Thymus (tissue), 11 donors: ENCODE results near the gene CASP9. TPM values are rescaled to one million over a fixed set of nuclear protein-coding genes. Genes with fewer than 3 reads are reported as not detected.

Experiments used
- DNase-seq, 9 donors: peaks; one replicate each; pipeline ENCODE4 v3.0.0-alpha.2; 2013; ENCODE audit warnings: low spot score in 9 of 9, low read depth in 6 of 9, missing footprints in 1 of 9
- H3K27ac ChIP-seq, 2 donors: one replicate each; pipeline ENCODE4 v1.5.1; 2013; ENCODE audit warnings: control low read depth in 1 of 2, low read depth in 1 of 2, low read length in 1 of 2, mild to moderate bottlenecking in 1 of 2, moderate library complexity in 1 of 2
- H3K27me3 ChIP-seq, 2 donors: one replicate each; pipeline ENCODE4 v1.5.1; 2013; ENCODE audit warnings: low read length in 1 of 2; ENCODE audit not compliant: control insufficient read depth in 2 of 2, insufficient read depth in 1 of 2
- H3K36me3 ChIP-seq, 2 donors: one replicate each; pipeline ENCODE4 v1.5.1; 2013; ENCODE audit warnings: low read length in 1 of 2, mild to moderate bottlenecking in 1 of 2, moderate library complexity in 1 of 2; ENCODE audit not compliant: control insufficient read depth in 2 of 2, insufficient read depth in 2 of 2
- H3K4me1 ChIP-seq, 2 donors: one replicate each; pipeline ENCODE4 v1.5.1; 2013; ENCODE audit warnings: low read length in 2 of 2; ENCODE audit not compliant: control insufficient read depth in 2 of 2, insufficient read depth in 2 of 2
- H3K4me3 ChIP-seq, 2 donors: one replicate each; pipeline ENCODE4 v1.5.1; 2013; ENCODE audit warnings: low read length in 2 of 2, control low read depth in 1 of 2, mild to moderate bottlenecking in 1 of 2
- H3K9me3 ChIP-seq, 2 donors: one replicate each; pipeline ENCODE4 v1.5.1; 2013; ENCODE audit warnings: low read length in 1 of 2, mild to moderate bottlenecking in 1 of 2; ENCODE audit not compliant: control insufficient read depth in 2 of 2, insufficient read depth in 1 of 2
- WGBS: extraction: QIAGEN DNeasy Blood & Tissue Kit; methylation state at CpG from one replicate; pipeline ENCODE4 v1.1.7; 2013; 5-methylcytosine and 5-hydroxymethylcytosine counted together
- polyA plus RNA-seq: library from polyadenylated mRNA; stranded (reverse); fragments of 200-250 nt; gene quantifications from one replicate; pipeline ENCODE4 v1.2.3, GENCODE V29; 2013
- total RNA-seq: library from RNA; stranded (reverse); fragments of 120-200 nt; gene quantifications from one replicate; pipeline ENCODE4 v1.2.4, GENCODE V29; 2013
- donor health status: healthy.

The CASP9 gene
- total and polyA plus RNA-seq, 2 donors, result 5.6 to 27.4 TPM

DNA sequence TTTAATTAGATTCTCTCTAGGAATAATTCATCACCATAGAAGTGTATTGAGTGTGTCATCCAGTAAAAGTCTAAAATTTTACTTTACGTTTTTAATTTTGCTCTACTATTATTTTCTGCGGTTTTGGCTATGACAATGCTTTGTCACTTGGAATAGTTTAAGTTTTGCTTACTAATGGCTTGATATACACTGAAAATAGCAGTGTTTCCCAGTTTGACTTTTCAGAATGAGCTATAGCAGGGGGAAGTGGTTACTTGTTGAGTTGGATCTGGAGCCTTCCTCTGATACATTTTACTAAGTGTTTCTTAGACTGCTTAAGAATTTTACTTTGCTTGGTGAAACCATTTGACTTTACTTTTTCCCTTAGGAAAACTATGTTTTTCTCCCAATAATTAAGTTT, 7.7 kb upstream of the CASP9 start:
- H3K36me3 ChIP-seq, result peaks cover 8 to 19% of the 10 kb centered on the region in 2 donors

DNA sequence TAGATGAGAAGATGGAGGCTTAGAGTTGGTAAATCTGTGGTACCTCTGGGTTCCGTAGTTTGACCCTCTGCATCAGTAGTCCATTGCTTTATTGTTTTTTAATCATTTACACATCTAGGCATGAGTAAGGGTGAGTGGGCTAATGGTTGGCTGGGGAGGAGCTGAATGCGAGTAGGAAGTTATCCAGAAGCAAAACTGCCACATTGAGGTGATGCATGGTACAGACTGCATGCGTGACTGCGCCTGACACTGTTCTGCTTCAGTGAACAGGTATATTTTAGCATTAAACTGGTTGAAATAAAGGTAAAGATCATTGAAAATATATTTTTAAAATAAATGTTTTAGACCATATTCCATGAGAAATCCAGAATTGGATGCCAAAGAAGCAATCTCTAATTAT, 7.0 kb upstream of the CASP9 start:
- WGBS, result 95% methylated on average over 4 of the region's 4 CpGs
- Histone ChIP-seq H3K27ac (no peak overlapping the region), H3K9me3 (no peaks in the 10 kb centered on the region), H3K27me3 (no peaks in the 10 kb centered on the region), H3K36me3 (peaks cover 8 to 13% of the 10 kb centered on the region in 2 donors), H3K4me3 (no peak overlapping the region), H3K4me1 (peaks cover 6 to 7% of the 10 kb centered on the region in 2 donors)
- no peak for DNase-seq

More for the DNA sequence above, 7.7 kb upstream of the CASP9 start:
- no peaks in the 10 kb centered on the region for H3K9me3 ChIP-seq
- H3K4me3 ChIP-seq, result no peak overlapping the region
- peaks cover 0 to 7% of the 10 kb centered on the region in 2 donors for H3K4me1 ChIP-seq
- no peak overlapping the region for H3K27ac ChIP-seq
- WGBS, result 66% methylated on average over 2 of the region's 2 CpGs
- H3K27me3 ChIP-seq, result no peaks in the 10 kb centered on the region
- no peak for DNase-seq

DNA sequence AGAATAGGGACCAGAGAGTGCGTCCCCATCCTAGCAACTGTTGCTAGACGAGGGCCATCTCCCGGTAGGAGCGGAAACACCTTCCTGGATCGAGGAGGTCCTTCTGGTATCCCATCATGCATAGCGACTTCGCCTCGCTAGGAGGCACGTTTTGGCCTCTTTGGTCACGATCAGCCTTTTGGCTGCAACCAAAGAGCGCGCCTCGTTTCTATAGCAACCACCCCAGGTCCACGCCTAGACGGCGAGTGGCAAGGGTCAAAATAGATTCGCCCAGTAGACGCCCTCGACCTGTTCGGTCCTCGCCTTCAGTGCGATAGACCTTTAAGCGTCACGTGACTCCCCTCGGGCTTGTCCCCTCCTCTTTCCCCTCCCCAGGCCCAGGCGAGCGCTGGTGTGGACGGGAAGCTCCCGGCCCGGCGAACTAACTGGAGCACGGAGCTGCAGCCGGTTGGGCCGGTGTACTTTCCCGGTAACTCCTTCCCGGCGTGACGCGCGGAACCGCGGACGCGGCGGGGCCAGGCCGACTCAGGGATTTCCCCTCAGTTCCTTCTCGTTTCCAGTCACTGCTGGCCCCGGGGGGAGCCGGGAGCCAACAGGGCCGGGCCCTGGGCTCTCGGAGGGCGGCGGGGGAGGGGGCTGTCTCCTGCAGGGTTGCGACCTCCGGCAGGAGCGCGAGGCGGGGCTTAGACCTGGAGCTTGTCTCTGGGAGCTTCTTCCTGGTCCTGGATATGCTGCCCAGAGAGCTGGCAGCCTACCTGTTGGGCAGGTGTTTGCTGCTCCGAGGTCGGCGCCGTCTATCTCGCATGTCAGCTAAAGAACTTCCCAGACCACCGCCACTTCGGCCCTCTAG, 2.7 kb upstream of the CASP9 start, which contains the start of gene DNAJC16:
Gene DNAJC16 (plus strand): TSS at position 359 of the 850 bp plus-strand sequence. CDS start 2,258 bp downstream, outside the sequence.
- Histone ChIP-seq H3K27ac (peak within 1 kb of the TSS; percentile 93 to 96), H3K36me3 (peaks cover 0 to 4% of the 10 kb centered on the region in 2 donors), H3K27me3 (no peaks in the 10 kb centered on the region), H3K9me3 (no peaks in the 10 kb centered on the region), H3K4me3 (peak within 1 kb of the TSS; percentile 71 to 91), H3K4me1 (peaks cover 14 to 22% of the 10 kb centered on the region in 2 donors)
- peak; percentile 98 to 100 (median 99) for DNase-seq
- WGBS, result under 1% methylated on average over 65 of the region's 65 CpGs

DNA sequence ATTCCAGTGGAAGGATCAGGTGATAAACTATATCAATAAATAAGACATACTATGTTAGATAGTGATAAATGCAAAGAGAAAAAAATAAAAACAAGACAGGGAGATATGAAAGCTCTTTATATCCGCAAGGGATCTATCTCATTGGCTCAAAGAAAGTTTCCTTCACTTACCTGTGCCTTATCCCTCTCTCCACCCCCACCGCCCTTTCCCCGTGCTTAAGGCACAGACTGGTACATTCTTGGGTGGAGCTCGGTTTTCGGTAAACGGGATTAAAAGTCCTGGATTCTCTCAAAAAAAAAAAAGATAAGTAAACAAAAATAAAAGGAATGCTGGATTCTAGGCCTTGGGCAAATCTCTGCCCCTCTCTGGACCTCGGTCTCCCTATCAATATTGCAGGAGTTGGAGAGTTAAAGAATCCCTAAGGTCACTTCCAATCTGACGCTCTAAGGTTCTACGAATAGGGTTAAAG, 2.0 kb upstream of the CASP9 start:
- no peaks in the 10 kb centered on the region for H3K27me3 ChIP-seq
- peak in 1 of 9 donors; percentile 18 for DNase-seq
- H3K4me3 ChIP-seq, result peak overlapping the region; percentile 71 to 91
- no peaks in the 10 kb centered on the region for H3K9me3 ChIP-seq
- H3K27ac ChIP-seq, result peak overlapping the region; percentile 93 to 96
- H3K4me1 ChIP-seq, result peaks cover 14 to 25% of the 10 kb centered on the region in 2 donors
- 28% methylated on average over 9 of the region's 9 CpGs for WGBS
- H3K36me3 ChIP-seq, result peaks cover 0 to 4% of the 10 kb centered on the region in 2 donors

DNA sequence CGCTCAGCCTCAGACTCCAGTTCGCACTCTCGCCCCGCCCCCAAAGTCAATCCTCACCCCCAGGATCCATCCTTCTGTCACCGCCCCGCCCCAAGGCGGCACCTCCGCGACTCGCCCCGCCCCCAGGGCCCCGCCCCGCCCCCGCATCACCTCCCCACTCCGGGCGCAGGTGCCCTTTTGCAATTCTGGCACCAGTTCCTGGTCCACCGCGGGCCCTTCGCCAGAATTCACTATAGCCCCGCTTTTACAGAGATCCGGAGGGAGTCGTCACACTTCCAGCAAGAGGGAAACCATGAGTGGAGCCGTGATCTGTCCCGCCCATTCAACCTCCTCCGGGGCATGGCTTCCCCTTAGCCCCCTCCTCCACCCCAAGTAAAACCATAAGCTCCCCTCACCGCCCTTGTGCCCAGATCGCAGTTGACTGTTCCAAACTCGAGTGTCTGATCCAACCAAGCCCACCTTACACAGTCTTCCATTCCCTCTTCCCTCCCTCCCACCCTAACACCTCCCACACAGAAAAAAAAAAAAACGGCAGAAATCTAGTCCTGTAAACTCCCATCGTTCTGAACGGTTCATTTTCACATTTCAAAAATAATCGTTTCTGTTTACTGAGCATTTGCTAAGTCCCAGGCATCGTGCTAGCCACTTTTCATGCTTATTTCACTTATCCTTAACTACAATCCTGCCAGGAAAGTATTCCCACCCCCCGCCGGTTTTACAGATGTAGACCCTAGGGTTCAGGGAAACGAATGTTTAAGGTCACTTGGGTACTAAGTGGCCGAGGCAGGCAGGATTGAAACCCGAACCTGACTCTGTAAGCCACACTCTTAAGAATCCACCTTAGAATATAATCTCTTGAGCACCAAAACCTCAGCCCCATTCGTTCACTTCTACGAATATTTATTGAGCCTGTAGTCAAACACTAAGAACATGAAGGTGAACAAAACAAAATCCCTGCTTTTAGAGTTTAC, 1.3 kb upstream of the CASP9 start:
- peak in 6 of 9 donors; percentile 6 to 99 (median 96) for DNase-seq

DNA sequence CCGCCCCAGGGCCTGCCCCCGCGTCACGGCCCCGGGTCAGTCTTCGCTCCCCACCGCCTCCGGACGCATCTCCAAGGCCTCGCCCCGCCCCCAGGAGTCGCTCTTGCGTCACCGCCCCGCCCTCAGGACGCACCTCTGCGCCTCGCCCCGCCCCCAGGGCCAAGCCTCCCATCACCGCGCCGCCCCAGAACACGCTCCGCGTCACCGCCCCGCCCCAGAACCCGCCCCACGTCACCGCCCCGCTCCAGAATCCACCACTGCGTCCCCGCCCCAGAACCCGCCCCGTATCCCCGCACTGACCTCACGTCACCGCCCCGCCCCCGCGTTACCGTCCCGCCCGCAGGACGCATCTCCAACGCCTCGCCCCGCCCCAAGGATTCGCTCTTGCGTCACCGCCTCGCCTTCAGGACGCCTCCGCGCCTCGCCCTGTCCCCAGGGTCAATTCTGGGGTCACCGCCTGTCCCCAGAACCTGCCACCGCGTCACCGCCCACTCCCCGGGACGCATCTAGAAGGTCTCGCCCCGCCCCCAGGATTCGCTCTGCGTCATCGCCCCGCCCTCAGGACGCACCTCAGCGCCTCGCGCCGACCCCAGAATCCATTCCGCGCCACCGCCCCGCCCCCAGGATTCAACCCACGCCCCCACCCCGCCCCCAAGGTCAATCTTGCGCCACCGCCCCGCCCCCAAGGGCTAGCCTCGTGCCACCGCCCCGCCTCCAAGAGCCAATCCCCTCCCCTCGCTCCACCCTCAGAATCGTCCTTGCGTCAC, 451 bp upstream of the CASP9 start:
- Histone ChIP-seq H3K9me3 (no peaks in the 10 kb centered on the region), H3K36me3 (no peaks in the 10 kb centered on the region), H3K27me3 (no peaks in the 10 kb centered on the region), H3K4me3 (peak overlapping the region; percentile 72 to 83), H3K27ac (peak overlapping the region; percentile 99), H3K4me1 (peaks cover 14 to 25% of the 10 kb centered on the region in 2 donors)
- peak in 8 of 9 donors; percentile 86 to 100 (median 96) for DNase-seq
- WGBS, result 2% methylated on average over 87 of the region's 88 CpGs

More for the DNA sequence above, 1.3 kb upstream of the CASP9 start:
- H3K36me3 ChIP-seq, result no peaks in the 10 kb centered on the region
- peaks cover 14 to 25% of the 10 kb centered on the region in 2 donors for H3K4me1 ChIP-seq
- H3K27me3 ChIP-seq, result no peaks in the 10 kb centered on the region
- peak overlapping the region; percentile 93 to 96 for H3K27ac ChIP-seq
- H3K9me3 ChIP-seq, result no peaks in the 10 kb centered on the region
- peak overlapping the region; percentile 66 to 83 for H3K4me3 ChIP-seq
- WGBS, result 5% methylated on average over 40 of the region's 40 CpGs

DNA sequence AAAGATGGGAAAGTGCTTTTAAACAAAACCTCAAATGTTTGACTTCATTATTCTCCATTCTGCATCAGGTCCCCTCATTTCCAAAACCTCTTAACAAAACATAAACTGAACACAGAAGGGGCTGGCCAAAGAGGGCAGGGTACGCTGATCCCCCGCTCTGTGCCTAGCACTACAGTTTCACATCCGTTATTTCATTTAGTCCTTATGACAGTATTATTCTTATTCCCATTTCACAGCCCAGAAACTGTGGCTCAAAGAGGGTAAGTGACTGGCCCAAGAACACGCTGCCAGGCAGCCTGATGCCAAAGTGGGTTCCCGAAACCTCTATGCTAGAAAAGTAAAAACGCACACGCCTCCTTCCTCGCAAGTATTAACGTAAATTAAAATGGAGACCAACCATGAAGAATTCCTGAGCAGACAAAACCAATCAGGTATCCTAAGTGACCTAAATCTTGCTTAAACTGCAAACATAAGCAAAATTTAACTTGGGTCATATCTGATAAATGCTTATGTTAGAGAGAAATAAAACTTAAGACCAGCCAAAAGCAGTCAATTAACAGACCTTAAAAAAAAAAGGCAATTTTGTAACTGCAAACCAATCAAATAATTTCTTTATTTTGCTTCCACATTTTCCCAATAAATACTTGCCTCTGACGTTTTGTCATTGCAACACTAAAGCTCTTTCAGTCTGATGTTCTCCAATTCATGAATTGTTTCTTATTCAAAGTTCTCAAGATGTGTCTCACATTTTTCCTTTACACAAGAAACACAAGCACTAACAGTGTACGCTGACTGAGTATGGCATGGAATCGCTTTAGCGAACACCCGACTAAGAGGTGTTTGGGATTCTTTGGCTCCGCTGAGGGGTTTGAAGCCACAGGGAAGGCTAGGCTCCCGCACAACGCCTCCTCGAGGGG, 653 bp downstream of the CASP9 start:
- Histone ChIP-seq H3K4me3 (peak overlapping the region; percentile 51 to 83), H3K9me3 (no peaks in the 10 kb centered on the region), H3K4me1 (peaks cover 14 to 25% of the 10 kb centered on the region in 2 donors), H3K27ac (peak overlapping the region; percentile 73 to 83), H3K36me3 (no peaks in the 10 kb centered on the region), H3K27me3 (no peaks in the 10 kb centered on the region)
- WGBS, result 45% methylated on average over 18 of the region's 18 CpGs
- peak in 2 of 9 donors; percentile 4 to 8 for DNase-seq
